Esophagus muscularis mucosa (tissue), 4 donors: Measurements from ENCODE around the gene HOMEZ. TPM values are rescaled to one million over a fixed set of nuclear protein-coding genes. Genes with fewer than 3 reads are reported as not detected.

ENCODE experiments used
- DNase-seq: peaks from one replicate; pipeline ENCODE4 v3.0.0-alpha.2; 2017; ENCODE audit errors: extremely low spot score
- H3K27ac ChIP-seq, 4 donors: fragments of 200-600 bp; sonication (generic); replicated peaks in 1 of 4; 1 replicate in 3 of 4; 2 replicates in 1 of 4; pipeline ENCODE4 v1.5.1; 2016 to 2019; ENCODE audit warnings: mild to moderate bottlenecking in 1 of 4
- H3K27me3 ChIP-seq, 4 donors: fragments of 200-600 bp; sonication (generic); one replicate each; pipeline versions ENCODE4 v1.5.1 to v1.6.0; 2016 to 2019
- H3K36me3 ChIP-seq, 4 donors: fragments of 200-600 bp; sonication (generic); one replicate each; pipeline ENCODE4 v1.5.1; 2016 to 2019
- H3K4me1 ChIP-seq, 4 donors: fragments of 200-600 bp; sonication (generic); one replicate each; pipeline ENCODE4 v1.5.1; 2016 to 2019
- H3K4me3 ChIP-seq, 4 donors: fragments of 200-600 bp; sonication (generic); 1 replicate in 2 of 4; 2 replicates in 2 of 4; pipeline ENCODE4 v1.5.1; 2016 to 2019; ENCODE audit warnings: mild to moderate bottlenecking in 4 of 4, moderate library complexity in 1 of 4
- H3K9me3 ChIP-seq, 4 donors: fragments of 200-600 bp; sonication (generic); 1 replicate in 3 of 4; 2 replicates in 1 of 4; pipeline ENCODE4 v1.5.1; 2016 to 2019
- CTCF ChIP-seq, 3 experiments: fragments of 200-600 bp in 2 of 3; fragments of 450-650 bp in 1 of 3; sonication (generic) in 2 of 3; IDR thresholded peaks; one replicate each; pipeline ENCODE4 v1.5.1; 2017 to 2019; ENCODE audit warnings: antibody characterized with exemption in 3 of 3, mild to moderate bottlenecking in 2 of 3, moderate library complexity in 1 of 3
- EP300 ChIP-seq: sonication (generic); formaldehyde crosslinking; IDR thresholded peaks from one replicate; pipeline ENCODE4 v1.6.1; 2017; ENCODE audit warnings: antibody characterized with exemption
- POLR2A ChIP-seq: fragments of 450-650 bp; IDR thresholded peaks from one replicate; pipeline ENCODE4 v1.6.1; 2017; ENCODE audit warnings: antibody characterized with exemption, moderate library complexity, mild to moderate bottlenecking, low read depth
- POLR2AphosphoS5 ChIP-seq, 2 donors: sonication (generic); formaldehyde crosslinking; IDR thresholded peaks; one replicate each; pipeline ENCODE4 v1.6.1; 2017; ENCODE audit warnings: antibody characterized with exemption in 2 of 2
- WGBS: methylation state at CpG from one replicate; pipeline ENCODE4 v1.1.5; 2018; 5-methylcytosine and 5-hydroxymethylcytosine counted together
- intact Hi-C: fragments of 100-400 bp; cut with DNase I; formaldehyde crosslinking; loops from one replicate; pipeline ENCODE4 v1.15.1; 2023
- total RNA-seq, 4 donors: library from RNA; depleted of rRNA; stranded (reverse); fragments of >200 nt; gene quantifications; one replicate each; pipeline versions ENCODE4 v1.1.0 to v1.2.1, GENCODE V29; 2016

Gene HOMEZ
- total RNA-seq, 4 donors from 2014 or later: 8.3 to 14.2 (median 12.4) TPM

GRCh38 chr14:23307687-23308644 is 22.0 kb upstream of the HOMEZ start:
- H3K36me3 ChIP-seq: peaks cover 10 to 46% (median 32%) of the 10 kb centered on the region in 4 donors
- intact Hi-C loops: loop anchor here (10.0 kb wide), 2 partner anchors 183 to 1137 kb away; partner anchors contain the start of gene SDR39U1
- peaks cover 33 to 50% (median 46%) of the 10 kb centered on the region in 4 donors for H3K4me1 ChIP-seq

GRCh38 chr14:23307146-23307530 is 21.2 kb upstream of the HOMEZ start:
- Histone ChIP-seq H3K27me3 (no peaks in the 10 kb centered on the region), H3K4me1 (peaks cover 35 to 57% (median 50%) of the 10 kb centered on the region in 4 donors), H3K27ac (peak overlapping the region; percentile 87 to 91 (median 90)), H3K36me3 (peaks cover 10 to 43% (median 30%) of the 10 kb centered on the region in 4 donors), H3K4me3 (peak overlapping the region; percentile 69 to 87 (median 75)), H3K9me3 (no peaks in the 10 kb centered on the region)
- DNase-seq: no peak
- 10% methylated on average over 4 of the region's 5 CpGs for WGBS
- intact Hi-C loops: loop anchor here (10.0 kb wide), 2 partner anchors 182 to 1138 kb away; partner anchors contain the start of gene SDR39U1
- no peak for TF ChIP-seq POLR2A
- no peak for TF ChIP-seq CTCF (IDR thresholded peaks at IDR 0.05)

More at GRCh38 chr14:23307687-23308644, 22.0 kb upstream of the HOMEZ start:
- WGBS: 80% methylated on average over 14 of the region's 22 CpGs
- peak overlapping the region; percentile 87 to 91 (median 90) for H3K27ac ChIP-seq
- peak overlapping the region; percentile 69 to 87 (median 75) for H3K4me3 ChIP-seq
- TF ChIP-seq POLR2A (no peak), POLR2AphosphoS5 (IDR thresholded peaks at IDR 0.05) (no peak), EP300 (no peak), CTCF (IDR thresholded peaks at IDR 0.05) (no peak)
- no peaks in the 10 kb centered on the region for H3K27me3 ChIP-seq
- H3K9me3 ChIP-seq: no peaks in the 10 kb centered on the region
- DNase-seq: no peak

GRCh38 chr14:23306412-23307145 is 20.6 kb upstream of the HOMEZ start, which contains the start of gene BCL2L2:
Gene BCL2L2, plus strand, starts transcription at chr14:23306833. Its CDS starts 935 bp downstream, at chr14:23307768.
- TF ChIP-seq EP300 (no peak), POLR2A (peak; percentile 9), POLR2AphosphoS5 (IDR thresholded peaks at IDR 0.05) (peak; percentile 72 to 86), CTCF (IDR thresholded peaks at IDR 0.05) (no peak)
- H3K36me3 ChIP-seq: peaks cover 5 to 38% (median 30%) of the 10 kb centered on the region in 4 donors
- peak within 1 kb of the TSS; percentile 69 to 87 (median 75) for H3K4me3 ChIP-seq
- H3K27me3 ChIP-seq: no peaks in the 10 kb centered on the region
- H3K9me3 ChIP-seq: no peaks in the 10 kb centered on the region
- intact Hi-C loops: loop anchor here (10.0 kb wide), 2 partner anchors 182 to 1138 kb away; partner anchors contain the start of gene SDR39U1
- under 1% methylated on average over 20 of the region's 24 CpGs for WGBS
- DNase-seq: peak; percentile 96
- peak within 1 kb of the TSS; percentile 87 to 91 (median 90) for H3K27ac ChIP-seq
- peaks cover 35 to 57% (median 50%) of the 10 kb centered on the region in 4 donors for H3K4me1 ChIP-seq

- H3K27me3 ChIP-seq: no peaks in the 10 kb centered on the region
- peak; percentile 94 for DNase-seq
- 4% methylated on average over 54 of the region's 81 CpGs for WGBS
- intact Hi-C loops: loop anchor here (10.0 kb wide), 2 partner anchors 178 to 1142 kb away; partner anchors contain the start of gene SDR39U1
- H3K27ac ChIP-seq: peak within 1 kb of the TSS; percentile 94 to 100 (median 99)
- H3K36me3 ChIP-seq: peaks cover 0 to 15% (median 5%) of the 10 kb centered on the region in 4 donors
- peak within 1 kb of the TSS; percentile 69 to 84 (median 82) for H3K4me3 ChIP-seq
- H3K9me3 ChIP-seq: no peaks in the 10 kb centered on the region
- TF ChIP-seq CTCF (IDR thresholded peaks at IDR 0.05) (no peak), POLR2A (peak; percentile 44), EP300 (no peak), POLR2AphosphoS5 (IDR thresholded peaks at IDR 0.05) (peak; percentile 57 to 66)
- peaks cover 43 to 55% (median 49%) of the 10 kb centered on the region in 4 donors for H3K4me1 ChIP-seq
Measured at GRCh38 chr14:23302290-23303225, 16.6 kb upstream of the HOMEZ start, which contains the start of gene PPP1R3E. Gene PPP1R3E, minus strand, starts transcription at chr14:23302859. Its CDS starts 283 bp downstream, at chr14:23302576.
